Gastrocnemius medialis (tissue), 4 donors: ENCODE measurements around the gene ABHD17C. TPM values are rescaled to one million over a fixed set of nuclear protein-coding genes. Genes with fewer than 3 reads are reported as not detected.

ENCODE experiments used
- ATAC-seq, 2 donors: fragments of 150-250 bp; one replicate each; pipeline ENCODE4 v1.9.1; 2016
- DNase-seq, 2 donors: peaks; one replicate each; pipeline ENCODE4 v3.0.0-alpha.2; 2019
- H3K27ac ChIP-seq, 4 donors: fragments of 200-600 bp; sonication (generic); 1 replicate in 1 of 4; 2 replicates in 3 of 4; pipeline ENCODE4 v1.5.1; 2016 to 2018; ENCODE audit warnings: mild to moderate bottlenecking in 2 of 4, moderate library complexity in 1 of 4
- H3K27me3 ChIP-seq, 3 donors: fragments of 200-600 bp; sonication (generic) in 2 of 3; 1 replicate in 1 of 3; 2 replicates in 2 of 3; pipeline versions ENCODE4 v1.5.1 to v1.6.0; 2016 to 2019; ENCODE audit warnings: mild to moderate bottlenecking in 1 of 3, moderate library complexity in 1 of 3
- H3K36me3 ChIP-seq, 2 donors: fragments of 200-600 bp; sonication (generic) in 1 of 2; one replicate each; pipeline ENCODE4 v1.5.1; 2017 to 2018
- H3K4me1 ChIP-seq, 2 donors: fragments of 200-600 bp; sonication (generic) in 1 of 2; one replicate each; pipeline ENCODE4 v1.5.1; 2016 to 2017; ENCODE audit warnings: mild to moderate bottlenecking in 2 of 2
- H3K4me3 ChIP-seq, 4 donors: fragments of 200-600 bp; sonication (generic) in 3 of 4; 1 replicate in 1 of 4; 2 replicates in 3 of 4; pipeline ENCODE4 v1.5.1; 2016 to 2019; ENCODE audit warnings: mild to moderate bottlenecking in 2 of 4
- H3K9me3 ChIP-seq, 3 donors: fragments of 200-600 bp; sonication (generic) in 2 of 3; 1 replicate in 1 of 3; 2 replicates in 2 of 3; pipeline ENCODE4 v1.5.1; 2016 to 2019
- POLR2A ChIP-seq, 2 donors: fragments of 450-650 bp; IDR thresholded peaks; one replicate each; pipeline ENCODE4 v1.6.1; 2017; ENCODE audit warnings: antibody characterized with exemption in 2 of 2, mild to moderate bottlenecking in 2 of 2, moderate library complexity in 2 of 2
- in situ Hi-C, 4 donors: fragments of 200-750 bp; cut with MboI; loops; one replicate each; pipeline versions ENCODE4 v1.15.0 to v1.8.0; 2017; ENCODE audit warnings: low sequenced_read_pairs in 4 of 4
- intact Hi-C: fragments of 100-400 bp; cut with DNase I; formaldehyde crosslinking; loops from one replicate; pipeline ENCODE4 v1.15.1; 2023; ENCODE audit warnings: low total_unique reads
- total RNA-seq, 4 donors: library from RNA; depleted of rRNA; stranded (reverse); fragments of >200 nt; gene quantifications; one replicate each; pipeline versions ENCODE4 v1.1.0 to v1.2.3, GENCODE V29; 2016
- TF ChIP-seq, protein P1 (sequence below), 5 experiments: fragments of 450-650 bp in 3 of 5; fragments of 200-600 bp in 2 of 5; sonication (generic) in 2 of 5; IDR thresholded peaks in 4 of 5; conservative IDR thresholded peaks in 1 of 5; 1 replicate in 4 of 5; 2 replicates in 1 of 5; pipeline ENCODE4 v1.5.1; 2016 to 2019; ENCODE audit warnings: antibody characterized with exemption in 5 of 5, mild to moderate bottlenecking in 3 of 5, moderate library complexity in 3 of 5

Gene ABHD17C
- total RNA-seq, 4 donors from 2014 or later, result 0.98 to 3.3 (median 2.5) TPM; not detected in 1

GRCh38 chr15:80733460-80733859 is 38.4 kb downstream of the ABHD17C start:
- DNase-seq (no peak), ATAC-seq (no peak)
- no peak for TF ChIP-seq POLR2A (IDR thresholded peaks at IDR 0.05)
- TF ChIP-seq, protein P1, sequence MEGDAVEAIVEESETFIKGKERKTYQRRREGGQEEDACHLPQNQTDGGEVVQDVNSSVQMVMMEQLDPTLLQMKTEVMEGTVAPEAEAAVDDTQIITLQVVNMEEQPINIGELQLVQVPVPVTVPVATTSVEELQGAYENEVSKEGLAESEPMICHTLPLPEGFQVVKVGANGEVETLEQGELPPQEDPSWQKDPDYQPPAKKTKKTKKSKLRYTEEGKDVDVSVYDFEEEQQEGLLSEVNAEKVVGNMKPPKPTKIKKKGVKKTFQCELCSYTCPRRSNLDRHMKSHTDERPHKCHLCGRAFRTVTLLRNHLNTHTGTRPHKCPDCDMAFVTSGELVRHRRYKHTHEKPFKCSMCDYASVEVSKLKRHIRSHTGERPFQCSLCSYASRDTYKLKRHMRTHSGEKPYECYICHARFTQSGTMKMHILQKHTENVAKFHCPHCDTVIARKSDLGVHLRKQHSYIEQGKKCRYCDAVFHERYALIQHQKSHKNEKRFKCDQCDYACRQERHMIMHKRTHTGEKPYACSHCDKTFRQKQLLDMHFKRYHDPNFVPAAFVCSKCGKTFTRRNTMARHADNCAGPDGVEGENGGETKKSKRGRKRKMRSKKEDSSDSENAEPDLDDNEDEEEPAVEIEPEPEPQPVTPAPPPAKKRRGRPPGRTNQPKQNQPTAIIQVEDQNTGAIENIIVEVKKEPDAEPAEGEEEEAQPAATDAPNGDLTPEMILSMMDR (IDR thresholded peaks at IDR 0.05 in 4 of 5, conservative IDR thresholded peaks at IDR 0.05 in 1 of 5), result no peak
- Histone ChIP-seq H3K27ac (no peak overlapping the region), H3K4me3 (no peak overlapping the region), H3K27me3 (no peaks in the 10 kb centered on the region), H3K36me3 (no peaks in the 10 kb centered on the region), H3K4me1 (no peaks in the 10 kb centered on the region), H3K9me3 (no peaks in the 10 kb centered on the region)
- in situ Hi-C loops, result no loop called here
- intact Hi-C loops, result no loop called here

- no peaks in the 10 kb centered on the region for H3K27me3 ChIP-seq
- in situ Hi-C loops, result no loop called here
- TF ChIP-seq POLR2A (IDR thresholded peaks at IDR 0.05), result no peak
- TF ChIP-seq, protein P1 (IDR thresholded peaks at IDR 0.05 in 4 of 5, conservative IDR thresholded peaks at IDR 0.05 in 1 of 5), result no peak
Observed at GRCh38 chr15:80735344-80735743, 40.2 kb downstream of the ABHD17C start.

GRCh38 chr15:80736560-80736959 is 41.5 kb downstream of the ABHD17C start:
- Histone ChIP-seq H3K27ac (no peak overlapping the region), H3K27me3 (no peaks in the 10 kb centered on the region), H3K9me3 (no peaks in the 10 kb centered on the region), H3K4me1 (no peaks in the 10 kb centered on the region), H3K36me3 (no peaks in the 10 kb centered on the region), H3K4me3 (no peak overlapping the region)
- in situ Hi-C loops (no loop called here), intact Hi-C loops (no loop called here)
- no peak for DNase-seq
- no peak for TF ChIP-seq POLR2A (IDR thresholded peaks at IDR 0.05)
- ATAC-seq, result no peak

More at GRCh38 chr15:80735344-80735743, 40.2 kb downstream of the ABHD17C start:
- DNase-seq, result no peak
- Histone ChIP-seq H3K27ac (no peak overlapping the region), H3K4me1 (no peaks in the 10 kb centered on the region), H3K36me3 (no peaks in the 10 kb centered on the region), H3K9me3 (no peaks in the 10 kb centered on the region), H3K4me3 (no peak overlapping the region)
- intact Hi-C loops, result no loop called here
- ATAC-seq, result no peak

DNA sequence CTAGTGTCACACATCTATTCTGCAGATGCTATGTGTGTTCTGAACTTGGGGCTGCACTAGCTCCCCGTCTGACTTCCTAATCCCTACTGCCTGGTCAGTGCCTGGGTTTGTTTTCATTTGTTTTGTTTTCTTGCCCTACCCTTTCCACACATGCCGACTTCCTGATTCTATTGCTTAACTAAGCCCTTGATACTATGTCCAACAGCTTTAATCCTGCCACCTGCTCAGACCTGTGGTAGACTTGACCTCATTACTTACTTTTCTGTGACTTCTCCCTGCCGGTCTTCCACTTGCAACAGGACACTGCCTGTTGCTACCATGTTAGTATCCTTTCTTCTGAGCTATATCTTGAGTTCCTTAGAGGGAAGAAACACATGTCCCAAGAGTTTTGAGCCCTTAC is 44.8 kb downstream of the ABHD17C start:
- Histone ChIP-seq H3K36me3 (no peaks in the 10 kb centered on the region), H3K27me3 (no peaks in the 10 kb centered on the region), H3K4me3 (no peak overlapping the region), H3K9me3 (no peaks in the 10 kb centered on the region), H3K27ac (no peak overlapping the region), H3K4me1 (no peaks in the 10 kb centered on the region)
- TF ChIP-seq, protein P1 (IDR thresholded peaks at IDR 0.05 in 4 of 5, conservative IDR thresholded peaks at IDR 0.05 in 1 of 5), result no peak
- TF ChIP-seq POLR2A (IDR thresholded peaks at IDR 0.05), result no peak
- in situ Hi-C loops (no loop called here), intact Hi-C loops (no loop called here)
- ATAC-seq (no peak), DNase-seq (no peak)

DNA sequence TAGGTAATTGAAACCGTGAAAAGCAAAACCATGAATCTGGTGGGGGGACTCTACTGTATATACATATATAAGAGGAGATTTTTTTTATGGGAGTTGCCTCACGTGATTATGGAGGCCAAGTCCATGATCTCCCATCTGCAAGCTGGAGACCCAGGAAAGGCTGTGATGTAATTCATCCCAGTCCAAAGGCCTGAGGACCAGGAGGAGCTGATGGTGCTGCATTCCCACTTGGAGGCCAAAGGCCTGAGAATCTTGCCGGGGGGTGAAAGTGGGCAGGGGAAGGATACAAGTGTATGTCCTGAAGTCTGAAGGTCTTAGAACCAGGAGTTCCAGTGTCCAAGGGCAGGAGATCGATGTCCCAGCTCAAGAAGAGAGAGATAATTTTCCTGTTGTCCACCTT is 47.0 kb downstream of the ABHD17C start:
- Histone ChIP-seq H3K4me3 (no peak overlapping the region), H3K36me3 (no peaks in the 10 kb centered on the region), H3K27me3 (no peaks in the 10 kb centered on the region), H3K27ac (no peak overlapping the region), H3K9me3 (no peaks in the 10 kb centered on the region), H3K4me1 (no peaks in the 10 kb centered on the region)
- intact Hi-C loops, result no loop called here
- TF ChIP-seq POLR2A (IDR thresholded peaks at IDR 0.05), result no peak
- TF ChIP-seq, protein P1 (IDR thresholded peaks at IDR 0.05 in 4 of 5, conservative IDR thresholded peaks at IDR 0.05 in 1 of 5), result no peak
- DNase-seq (no peak), ATAC-seq (no peak)
- in situ Hi-C loops, result no loop called here
